HG02938 (cell line): ENCODE measurements around the gene POLR2M.

Experiments used
- ATAC-seq: cut with Tn5 transposase; IDR thresholded peaks from one replicate; pipeline ENCODE4 v1.9.1; 2021; ENCODE audit warnings: mild to moderate bottlenecking, moderate library complexity; ENCODE audit not compliant: unreplicated experiment

The POLR2M gene

GRCh38 chr15:57706405-57707209 lies at the start of gene POLR2M:
POLR2M (plus strand) TSS chr15:57706714; CDS start chr15:57706843, 129 bp downstream.
- ATAC-seq, result peak; percentile 96

GRCh38 chr15:57657619-57658018 lies 48.9 kb upstream of the POLR2M start:
- ATAC-seq, result no peak

- no peak for ATAC-seq
Measured at GRCh38 chr15:57662091-57662744, 44.3 kb upstream of the POLR2M start.

- ATAC-seq, result no peak
Measured at GRCh38 chr15:57662802-57663201, 43.7 kb upstream of the POLR2M start.

GRCh38 chr15:57663262-57663661 lies 43.3 kb upstream of the POLR2M start:
- ATAC-seq, result no peak

- ATAC-seq, result no peak
Measured at GRCh38 chr15:57665194-57665593, 41.3 kb upstream of the POLR2M start.

GRCh38 chr15:57665939-57666338 lies 40.6 kb upstream of the POLR2M start:
- ATAC-seq, result no peak

GRCh38 chr15:57667171-57667849 lies 39.2 kb upstream of the POLR2M start:
- no peak for ATAC-seq

- ATAC-seq, result no peak
Measured at GRCh38 chr15:57668016-57668415, 38.5 kb upstream of the POLR2M start.

- ATAC-seq, result no peak
Measured at GRCh38 chr15:57671636-57672035, 34.9 kb upstream of the POLR2M start.

- ATAC-seq, result no peak
Measured at GRCh38 chr15:57675481-57676181, 30.9 kb upstream of the POLR2M start.

- ATAC-seq, result no peak
Measured at GRCh38 chr15:57676585-57676984, 29.9 kb upstream of the POLR2M start.

GRCh38 chr15:57677204-57677603 lies 29.3 kb upstream of the POLR2M start:
- no peak for ATAC-seq

- ATAC-seq, result no peak
Measured at GRCh38 chr15:57680021-57680420, 26.5 kb upstream of the POLR2M start.

- no peak for ATAC-seq
Measured at GRCh38 chr15:57681011-57681410, 25.5 kb upstream of the POLR2M start.

GRCh38 chr15:57683481-57683880 lies 23.0 kb upstream of the POLR2M start:
- no peak for ATAC-seq

- no peak for ATAC-seq
Measured at GRCh38 chr15:57684491-57685151, 21.9 kb upstream of the POLR2M start.

- ATAC-seq, result no peak
Measured at GRCh38 chr15:57685306-57686095, 21.0 kb upstream of the POLR2M start.

GRCh38 chr15:57686657-57687056 lies 19.9 kb upstream of the POLR2M start:
- no peak for ATAC-seq
